Peyer's patch (tissue), 4 donors: Measurements from ENCODE around the gene KCNK4.

Experiments
- CTCF ChIP-seq, 6 experiments: fragments of 450-650 bp in 4 of 6; fragments of 200-600 bp in 2 of 6; sonication (generic) in 1 of 6; IDR thresholded peaks; one replicate each; pipeline ENCODE4 v1.5.1; 2017 to 2019; ENCODE audit warnings: antibody characterized with exemption in 6 of 6, mild to moderate bottlenecking in 3 of 6, moderate library complexity in 1 of 6
- POLR2A ChIP-seq, 2 donors: fragments of 450-650 bp; IDR thresholded peaks; one replicate each; pipeline ENCODE4 v1.5.1; 2017; ENCODE audit warnings: antibody characterized with exemption in 2 of 2, mild to moderate bottlenecking in 2 of 2, moderate library complexity in 2 of 2

GRCh38 chr11:64298966-64299846 lies 8.1 kb downstream of the KCNK4 start:
- TF ChIP-seq CTCF (IDR thresholded peaks at IDR 0.05) (no peak), POLR2A (IDR thresholded peaks at IDR 0.05) (no peak)
